BJ (cell line): ENCODE data around the gene TCF23. TPM values are rescaled to one million over a fixed set of nuclear protein-coding genes. Genes with fewer than 3 reads are reported as not detected.

Experiments
- CTCF ChIA-PET: fragments of 350-600 bp; formaldehyde crosslinking; extraction: SDS; loops from one replicate; lab custom pipeline; 2021; ENCODE audit warnings: antibody characterized with exemption, inconsistent platforms; lab: Yijun Ruan, JAX
- POLR2A ChIA-PET: fragments of 300-600 bp; sonication (Branson Sonifier 250); formaldehyde crosslinking; extraction: SDS; loops from one replicate; lab custom pipeline; 2021; ENCODE audit warnings: antibody characterized with exemption; lab: Charles Lee
- DNase-seq: peaks from one replicate; pipeline ENCODE4 v3.0.0-alpha.2; 2011; ENCODE audit warnings: low read depth
- H3K27me3 ChIP-seq: 2 replicates; pipeline ENCODE4 v1.6.0; 2011; ENCODE audit warnings: low read length; ENCODE audit not compliant: control insufficient read depth, insufficient read depth
- H3K36me3 ChIP-seq: 2 replicates; pipeline ENCODE4 v1.5.1; 2011; ENCODE audit warnings: low read length; ENCODE audit not compliant: control insufficient read depth, insufficient read depth
- H3K4me3 ChIP-seq: 2 replicates; pipeline ENCODE4 v1.5.1; 2011; ENCODE audit warnings: low read depth, mild to moderate bottlenecking, control low read depth, low read length
- polyA plus RNA-seq: library from polyadenylated mRNA; depleted of rRNA; stranded (reverse); fragments of >200 nt; gene quantifications from 2 replicates; pipeline ENCODE4 v1.2.3, GENCODE V29; 2011
- TF ChIP-seq, protein P1 (sequence below): IDR thresholded peaks from 2 replicates; pipeline ENCODE4 v1.5.1; 2011; ENCODE audit warnings: low read depth, mild to moderate bottlenecking, control low read depth, inconsistent platforms, low read length, moderate library complexity; ENCODE audit not compliant: insufficient read depth

The TCF23 gene
- polyA plus RNA-seq, 1 experiment, result not detected

DNA sequence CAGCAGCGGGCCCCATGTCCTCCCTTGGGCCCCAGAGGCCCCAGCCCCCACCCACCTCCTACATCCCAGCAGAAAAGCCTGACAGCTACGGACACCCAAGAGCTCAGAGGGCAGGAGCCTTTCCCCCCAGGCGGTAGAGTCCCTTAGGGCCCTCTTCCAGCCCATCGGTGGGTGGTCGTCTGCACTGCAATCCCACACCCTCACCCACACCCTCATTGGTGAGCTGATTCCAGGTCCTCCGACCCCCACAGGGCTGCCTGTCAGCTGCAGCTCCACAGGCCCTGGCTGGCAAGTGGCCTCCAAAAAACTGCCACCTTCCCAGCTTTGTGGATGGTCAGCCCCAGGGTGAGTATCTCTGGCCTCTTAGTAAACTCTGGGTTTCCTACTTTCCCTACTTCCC lies 10.5 kb downstream of the TCF23 start:
- H3K36me3 ChIP-seq, result no peaks in the 10 kb centered on the region
- ChIA-PET CTCF (interaction anchor here (0.6 to 1.6 kb wide), 2 partner anchors 11 to 216 kb away, joined by 3 to 7 read pairs; no protein-coding TSS in a partner anchor), POLR2A (no interaction called here)
- TF ChIP-seq, protein P1, sequence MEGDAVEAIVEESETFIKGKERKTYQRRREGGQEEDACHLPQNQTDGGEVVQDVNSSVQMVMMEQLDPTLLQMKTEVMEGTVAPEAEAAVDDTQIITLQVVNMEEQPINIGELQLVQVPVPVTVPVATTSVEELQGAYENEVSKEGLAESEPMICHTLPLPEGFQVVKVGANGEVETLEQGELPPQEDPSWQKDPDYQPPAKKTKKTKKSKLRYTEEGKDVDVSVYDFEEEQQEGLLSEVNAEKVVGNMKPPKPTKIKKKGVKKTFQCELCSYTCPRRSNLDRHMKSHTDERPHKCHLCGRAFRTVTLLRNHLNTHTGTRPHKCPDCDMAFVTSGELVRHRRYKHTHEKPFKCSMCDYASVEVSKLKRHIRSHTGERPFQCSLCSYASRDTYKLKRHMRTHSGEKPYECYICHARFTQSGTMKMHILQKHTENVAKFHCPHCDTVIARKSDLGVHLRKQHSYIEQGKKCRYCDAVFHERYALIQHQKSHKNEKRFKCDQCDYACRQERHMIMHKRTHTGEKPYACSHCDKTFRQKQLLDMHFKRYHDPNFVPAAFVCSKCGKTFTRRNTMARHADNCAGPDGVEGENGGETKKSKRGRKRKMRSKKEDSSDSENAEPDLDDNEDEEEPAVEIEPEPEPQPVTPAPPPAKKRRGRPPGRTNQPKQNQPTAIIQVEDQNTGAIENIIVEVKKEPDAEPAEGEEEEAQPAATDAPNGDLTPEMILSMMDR, result no peak
- no peak overlapping the region for H3K4me3 ChIP-seq
- H3K27me3 ChIP-seq, result peaks cover 3% of the 10 kb centered on the region; the same call in 1 of the 2 replicates
- no peak for DNase-seq

DNA sequence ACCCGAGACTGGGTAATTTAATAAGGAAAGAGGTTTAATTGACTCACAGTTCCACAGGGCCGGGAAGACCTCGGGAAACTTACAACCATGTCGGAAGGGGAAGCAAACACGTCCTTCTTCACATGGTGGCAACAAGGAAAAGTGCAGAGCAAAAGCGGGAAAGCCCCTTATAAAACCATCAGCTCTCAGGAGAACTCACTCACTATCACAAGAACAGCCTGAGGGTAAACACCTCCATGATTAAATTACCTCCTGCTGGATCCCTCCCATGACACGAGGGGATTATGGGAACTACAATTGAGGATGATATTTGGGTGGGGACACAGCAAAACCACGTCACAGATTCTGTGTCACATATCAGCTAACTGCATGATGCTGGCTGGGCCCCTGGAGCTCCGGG lies 11.4 kb downstream of the TCF23 start:
- no peak for DNase-seq
- TF ChIP-seq, protein P1, result no peak
- CTCF ChIA-PET, result interaction anchor here (1.0 to 1.1 kb wide), 2 partner anchors 10 to 24 kb away, joined by 3 read pairs; no protein-coding TSS in a partner anchor
- POLR2A ChIA-PET, result no interaction called here
- Histone ChIP-seq H3K4me3 (no peak overlapping the region), H3K36me3 (no peaks in the 10 kb centered on the region), H3K27me3 (peaks cover 3% of the 10 kb centered on the region; the same call in 1 of the 2 replicates)

DNA sequence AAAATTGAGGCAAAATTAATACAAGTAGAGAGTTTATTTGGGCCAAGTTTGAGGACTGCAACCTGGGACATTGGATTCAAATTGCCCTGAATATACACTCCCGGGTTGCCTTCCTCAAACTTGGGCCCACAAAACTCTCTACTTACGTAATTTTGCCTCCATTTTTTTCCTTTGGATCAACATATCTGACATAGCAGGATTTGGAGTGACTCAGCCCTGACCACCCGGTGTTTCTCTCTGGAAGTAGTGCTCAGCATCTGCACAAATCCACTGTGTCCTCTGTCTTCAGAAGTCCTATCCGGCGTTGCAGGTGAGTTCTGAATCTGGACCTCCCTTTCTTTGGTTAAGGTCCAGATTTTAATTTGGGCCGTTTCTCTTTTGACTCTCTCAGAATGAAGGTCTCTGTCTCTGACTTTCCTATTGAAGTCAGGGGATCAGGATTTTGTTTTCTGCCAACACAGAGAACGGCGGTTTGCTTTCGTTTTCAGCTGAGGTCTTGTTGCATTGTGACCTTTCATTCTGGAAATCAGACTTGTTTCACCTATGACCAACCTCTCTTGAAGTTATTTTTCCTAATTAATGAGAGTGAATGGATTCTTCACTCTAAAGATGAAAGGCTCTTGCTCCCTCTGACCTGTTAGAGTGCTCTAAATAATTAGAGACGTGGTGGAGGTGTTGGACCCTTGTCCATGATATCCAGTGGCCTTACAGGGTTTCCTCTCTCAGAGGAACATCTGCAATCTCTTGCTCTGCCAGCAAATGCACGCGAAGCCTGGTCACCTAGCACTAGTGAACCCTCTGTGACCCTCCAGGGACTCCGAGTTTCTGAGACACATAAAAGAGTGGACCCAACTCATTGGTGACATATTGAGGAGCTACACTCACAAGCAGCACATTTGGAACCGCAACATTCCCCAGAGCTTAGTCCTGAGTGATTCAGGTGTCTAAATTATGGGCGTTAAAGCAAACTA lies 13.6 kb downstream of the TCF23 start:
- no peak overlapping the region for H3K4me3 ChIP-seq
- H3K36me3 ChIP-seq, result no peaks in the 10 kb centered on the region
- no peak for DNase-seq
- peaks cover 7% of the 10 kb centered on the region; the same call in 1 of the 2 replicates for H3K27me3 ChIP-seq
- CTCF ChIA-PET, result no interaction called here
- TF ChIP-seq, protein P1, result no peak
- POLR2A ChIA-PET, result no interaction called here

DNA sequence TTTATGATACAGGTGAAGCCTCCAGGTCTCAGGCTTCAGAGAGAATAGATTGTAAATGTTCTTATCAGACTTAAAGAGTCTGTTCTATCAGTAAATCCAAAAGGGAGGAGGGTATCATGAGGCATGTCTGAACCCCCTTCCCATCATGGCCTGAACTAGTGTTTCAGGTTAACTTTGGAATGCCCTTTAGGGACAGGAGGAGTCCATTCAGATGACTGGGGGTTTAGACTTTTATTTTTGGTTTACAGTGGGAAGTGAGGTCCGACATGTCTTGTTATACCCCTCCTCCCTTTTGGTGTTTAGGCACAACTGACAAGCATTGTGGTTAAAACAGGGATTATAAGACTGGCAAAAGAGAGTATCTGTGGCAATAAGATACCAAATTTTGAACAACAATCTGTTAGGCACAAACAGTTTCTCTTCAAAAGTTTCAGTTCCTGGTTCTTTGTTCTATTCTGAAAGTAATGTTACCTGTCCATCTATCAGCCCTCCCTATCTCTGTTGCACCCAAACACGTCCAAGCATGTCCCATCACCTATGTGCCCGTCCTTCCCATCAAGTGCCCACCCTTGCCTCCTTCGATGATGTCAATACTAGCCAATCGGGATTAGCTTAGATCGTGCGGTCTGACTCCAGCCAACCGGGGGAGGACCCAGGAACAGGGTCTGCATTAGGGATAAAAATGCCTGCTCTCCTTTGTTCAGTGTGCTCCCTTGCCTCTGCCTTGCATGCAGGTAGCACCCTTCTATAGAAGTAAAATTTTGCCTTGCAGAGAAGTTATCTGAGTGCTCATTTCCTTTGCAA lies 16.4 kb downstream of the TCF23 start:
- CTCF ChIA-PET, result interaction anchor here (0.5 to 1.8 kb wide), 2 partner anchors 64 to 149 kb away, joined by 4 read pairs; no protein-coding TSS in a partner anchor
- POLR2A ChIA-PET, result no interaction called here

More for the DNA sequence above, 16.4 kb downstream of the TCF23 start:
- no peaks in the 10 kb centered on the region for H3K36me3 ChIP-seq
- DNase-seq, result no peak
- H3K4me3 ChIP-seq, result no peak overlapping the region
- TF ChIP-seq, protein P1, result no peak
- peaks cover 3% of the 10 kb centered on the region for H3K27me3 ChIP-seq
